ENCODE measurements around the gene FAM168B.
"Not testable (repeated sequence)": the region's sequence is repeated elsewhere in the genome, so short reads cannot be mapped to it uniquely, and the experiment has no call there.

The FAM168B gene

GRCh38 chr2:131094463-131095281 lies 1.4 kb upstream of the FAM168B start:
- DNase-seq, result no peak

GRCh38 chr2:131093696-131094462 lies 619 bp upstream of the FAM168B start:
- DNase-seq, result peak; percentile 12

DNA sequence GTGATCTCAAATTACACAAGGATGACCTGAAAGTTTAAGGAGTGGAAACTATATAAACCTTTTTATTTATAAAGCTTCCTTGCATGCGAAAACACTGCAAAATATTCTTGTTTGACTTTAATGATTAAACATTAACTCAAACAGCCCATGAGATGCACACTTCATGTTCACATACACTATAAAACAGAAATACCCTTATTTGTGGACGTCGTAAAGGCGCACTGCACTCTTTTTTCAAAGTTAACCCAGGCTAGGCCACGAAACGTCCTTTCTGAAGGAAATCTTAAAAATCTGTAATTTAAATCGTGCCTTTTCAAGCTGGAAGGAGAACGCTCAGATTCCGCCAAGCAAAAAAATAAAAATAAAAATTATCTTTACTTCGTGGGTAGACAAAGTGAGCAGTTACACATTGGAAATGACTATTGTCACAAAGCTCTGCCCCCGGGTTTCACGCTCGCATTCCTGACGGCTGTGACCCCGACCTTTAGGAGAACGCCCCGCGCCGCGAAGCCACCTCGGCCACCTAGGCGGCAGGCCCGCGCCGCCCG lies 728 bp downstream of the FAM168B start:
- DNase-seq, result peak; percentile 43

DNA sequence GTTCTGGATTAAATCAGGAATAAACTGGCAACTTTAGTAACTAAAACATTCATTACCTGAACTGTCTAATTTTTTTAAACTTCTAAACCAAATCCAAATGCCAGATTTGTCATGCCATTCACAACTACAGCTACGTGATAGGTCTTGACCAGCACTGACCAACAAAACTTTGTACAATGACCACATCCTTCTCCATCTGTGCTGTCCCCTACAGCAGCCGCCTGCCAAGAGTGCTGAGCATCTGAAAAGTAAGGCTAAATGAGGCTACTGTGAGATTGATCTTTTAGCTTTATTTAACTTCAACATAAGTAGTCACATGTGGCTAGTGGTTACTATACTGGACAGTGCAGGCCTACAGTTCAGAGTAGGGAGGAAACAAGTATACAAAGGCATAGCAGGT lies 7.6 kb downstream of the FAM168B start:
- no peak for DNase-seq

DNA sequence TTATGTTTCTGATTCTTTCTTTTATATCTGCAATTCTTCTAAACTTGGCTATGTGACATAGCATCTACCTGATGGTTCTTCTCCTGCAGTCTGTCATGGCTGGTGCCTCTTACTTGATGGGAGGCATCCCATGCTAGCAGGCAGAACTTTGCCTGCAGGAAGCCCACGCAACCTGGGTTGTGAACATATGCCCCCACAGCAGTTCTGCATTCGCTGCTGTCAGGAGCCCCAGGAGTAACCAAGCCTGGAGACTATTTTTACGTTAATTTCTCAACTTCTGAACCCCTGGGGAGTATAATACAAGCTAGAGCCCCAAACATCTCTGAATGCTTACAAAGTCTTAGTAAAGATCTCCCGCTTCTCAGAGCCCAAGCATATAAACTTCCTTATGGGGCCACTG lies 12.1 kb downstream of the FAM168B start:
- no peak for DNase-seq

DNA sequence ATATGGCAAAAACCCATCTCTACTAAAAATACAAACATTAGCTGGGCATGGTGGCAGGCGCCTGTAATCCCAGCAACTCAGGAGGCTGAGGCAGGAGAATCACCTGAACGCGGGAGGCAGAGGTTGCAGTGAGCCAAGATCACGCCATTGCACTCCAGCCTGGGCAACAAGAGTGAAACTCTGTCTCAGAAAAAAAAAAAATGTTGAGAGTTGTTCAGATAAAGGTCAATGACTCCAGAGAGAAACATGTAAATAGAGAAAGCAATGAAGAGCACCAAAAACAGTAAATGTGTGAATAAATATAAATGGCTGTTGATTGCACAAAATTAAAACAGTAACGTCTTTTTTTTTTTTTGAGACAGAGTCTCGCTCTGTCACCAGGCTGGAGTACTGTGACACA lies 13.3 kb downstream of the FAM168B start:
- DNase-seq, result not testable (repeated sequence)

DNA sequence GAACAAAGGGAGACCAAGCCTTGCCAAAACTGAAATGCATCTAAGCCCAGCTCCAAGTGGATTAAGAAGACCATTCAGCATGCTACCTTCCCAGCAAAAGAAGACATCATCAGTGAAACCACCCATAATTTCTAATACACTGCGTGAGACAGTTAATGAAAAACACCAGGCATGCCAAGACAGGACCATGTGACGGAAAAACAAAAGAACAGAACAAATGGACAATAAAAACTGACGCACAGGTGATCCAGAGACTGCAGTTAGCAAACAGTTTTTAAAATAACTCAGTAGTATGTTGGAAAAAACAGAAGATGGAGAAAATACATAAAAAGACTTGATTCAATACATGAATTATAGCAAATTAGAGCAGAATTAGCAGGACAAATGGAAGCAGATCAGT lies 15.3 kb downstream of the FAM168B start:
- no peak for DNase-seq

DNA sequence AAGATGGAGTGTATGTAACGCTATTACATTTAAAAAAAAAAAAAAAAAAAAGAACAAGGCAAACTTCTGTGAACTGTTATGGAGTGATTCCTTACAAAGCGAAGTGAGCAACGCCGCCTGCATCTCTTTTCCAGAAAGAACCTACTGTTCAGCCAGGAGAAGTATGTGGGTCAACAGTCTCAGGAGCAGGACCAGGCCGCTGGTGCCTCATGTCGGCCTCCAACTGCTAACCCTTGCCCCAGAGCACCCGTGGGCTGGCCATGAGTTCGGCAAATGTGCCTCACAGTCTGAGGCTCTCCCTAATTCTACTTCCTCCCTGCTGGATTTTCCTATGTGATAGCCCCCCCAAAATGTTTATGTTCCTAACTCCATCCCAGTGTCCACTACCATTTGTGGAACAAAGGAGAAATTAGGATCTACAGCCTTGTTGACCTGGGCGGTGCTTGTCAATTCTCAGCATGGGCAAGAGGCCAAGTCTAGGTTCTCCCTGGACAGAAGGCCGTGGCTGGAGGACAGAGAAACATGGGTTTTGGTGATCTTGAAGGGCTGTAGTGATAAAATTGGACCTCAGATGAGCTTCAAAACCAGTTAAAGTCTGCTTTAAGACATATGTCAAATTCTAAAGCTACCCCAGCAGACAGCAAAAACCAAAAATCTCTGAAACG lies 15.9 kb downstream of the FAM168B start:
- no peak for DNase-seq

DNA sequence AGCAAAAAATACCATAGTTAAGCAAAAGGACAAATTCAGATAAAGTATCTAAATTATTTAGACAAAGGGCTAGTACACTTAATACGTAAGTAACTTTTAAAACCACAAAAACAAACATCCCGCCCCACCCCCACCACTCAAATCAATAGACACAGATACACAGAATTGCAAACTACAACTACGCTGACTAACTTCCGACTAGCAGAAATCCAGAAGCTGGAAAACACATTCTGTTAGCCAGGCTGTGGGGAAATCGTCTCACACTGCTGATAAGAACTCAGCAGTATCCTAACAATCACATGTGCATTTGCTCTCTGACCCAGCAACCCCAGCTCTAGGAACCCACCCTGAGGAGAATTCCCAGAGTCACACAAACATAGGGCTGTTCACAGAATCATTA lies 16.6 kb downstream of the FAM168B start:
- no peak for DNase-seq

DNA sequence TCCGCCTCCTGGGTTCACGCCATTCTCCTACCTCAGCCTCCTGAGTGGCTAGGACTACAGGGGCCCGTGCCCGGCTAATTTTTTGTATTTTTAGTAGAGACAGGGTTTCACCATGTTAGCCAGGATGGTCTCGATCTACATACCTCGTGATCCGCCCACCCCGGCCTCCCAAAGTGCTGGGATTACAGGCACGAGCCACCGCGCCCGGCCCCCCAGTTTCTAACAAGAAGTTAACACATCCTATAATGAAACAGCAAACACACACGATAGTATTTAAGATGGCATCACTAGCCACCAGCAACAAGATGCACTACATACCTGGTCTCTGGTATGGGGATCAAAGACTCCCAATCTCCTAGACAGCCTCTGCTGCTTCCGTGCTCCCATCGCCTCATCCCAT lies 17.7 kb downstream of the FAM168B start:
- DNase-seq, result not testable (repeated sequence)

GRCh38 chr2:131068172-131068571 lies 25.1 kb downstream of the FAM168B start:
- DNase-seq, result not testable (repeated sequence)

- no peak for DNase-seq
Measured at GRCh38 chr2:131067465-131068125, 25.7 kb downstream of the FAM168B start.

DNA sequence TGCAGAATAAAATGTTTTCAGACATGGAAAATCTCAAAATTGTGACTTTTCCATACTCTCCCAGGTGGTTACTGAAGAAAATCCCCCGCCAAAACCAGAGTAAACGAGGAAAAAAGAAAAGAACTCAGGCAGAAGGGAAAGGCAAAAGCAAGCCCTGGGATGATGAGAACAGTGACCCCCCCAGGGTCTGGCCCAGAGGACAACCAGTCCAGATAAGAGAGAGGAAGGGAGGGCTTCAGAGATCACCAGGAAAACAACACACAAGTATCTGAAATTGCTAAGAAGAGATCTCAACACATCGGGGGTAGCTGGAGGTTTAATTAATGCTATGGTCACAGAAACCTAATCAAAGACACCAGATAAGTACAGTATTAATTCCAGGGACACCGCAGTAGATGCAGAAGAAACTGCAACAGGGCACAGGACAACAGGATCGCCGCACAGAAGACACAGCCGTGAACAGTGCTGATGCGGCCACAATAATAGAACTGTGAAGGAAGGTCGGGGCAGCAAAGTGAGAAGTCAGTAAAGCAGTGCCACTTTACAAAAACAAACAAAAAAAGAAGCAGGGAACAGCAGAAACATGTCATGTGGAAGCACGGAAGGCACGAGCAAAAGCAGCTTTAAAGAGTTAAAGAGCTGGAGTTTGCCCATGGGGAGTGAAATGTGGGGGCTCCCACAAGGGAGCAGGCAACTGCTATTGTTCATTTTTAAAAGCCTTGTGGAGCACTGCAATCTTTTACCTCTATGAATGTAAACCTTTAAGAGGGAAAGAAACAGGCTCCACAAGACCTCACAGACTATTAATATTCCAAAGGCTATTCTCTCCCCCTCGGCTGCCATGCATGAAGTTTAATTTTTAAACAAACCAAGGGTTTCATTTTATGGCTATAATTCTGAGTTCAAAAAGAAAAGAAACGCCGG lies 28.4 kb downstream of the FAM168B start:
- no peak for DNase-seq

DNA sequence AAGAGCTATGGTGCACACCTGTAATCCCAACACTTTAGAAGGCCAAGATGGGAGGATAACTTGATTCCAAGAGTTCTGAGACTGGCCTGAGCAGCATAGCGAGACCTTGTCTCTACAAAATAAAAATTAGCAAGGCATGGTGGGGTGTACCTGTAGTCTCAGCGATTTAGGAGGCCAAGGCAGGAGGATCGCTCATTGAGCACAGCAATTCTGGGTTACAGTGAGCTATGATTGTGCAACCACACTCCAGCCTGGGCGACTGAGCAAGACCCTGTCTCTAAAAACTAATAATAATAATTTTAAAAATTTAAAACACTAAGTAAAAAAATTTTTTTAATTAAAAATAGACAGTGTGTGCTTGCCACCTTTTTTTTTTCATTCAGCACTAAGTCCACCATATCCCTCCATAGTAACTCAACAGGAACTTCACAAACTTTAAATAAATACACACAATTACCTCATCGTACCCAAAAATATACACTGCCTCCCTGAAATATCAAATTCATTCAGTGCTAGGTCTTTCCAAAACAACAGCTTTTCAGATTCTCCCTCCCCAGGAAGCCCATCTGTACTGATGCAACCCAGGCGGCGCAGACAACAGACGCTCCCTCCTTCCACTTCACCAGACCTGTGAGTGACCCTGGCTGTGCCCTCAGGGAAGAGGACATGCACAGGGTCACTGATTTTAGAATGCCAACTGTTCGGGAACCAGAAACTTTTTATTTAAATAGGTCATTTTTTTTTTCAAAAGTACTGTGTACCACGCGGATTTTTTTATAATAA lies 29.6 kb downstream of the FAM168B start:
- no peak for DNase-seq

- no peak for DNase-seq
Measured at GRCh38 chr2:131058920-131059319, 34.3 kb downstream of the FAM168B start.

DNA sequence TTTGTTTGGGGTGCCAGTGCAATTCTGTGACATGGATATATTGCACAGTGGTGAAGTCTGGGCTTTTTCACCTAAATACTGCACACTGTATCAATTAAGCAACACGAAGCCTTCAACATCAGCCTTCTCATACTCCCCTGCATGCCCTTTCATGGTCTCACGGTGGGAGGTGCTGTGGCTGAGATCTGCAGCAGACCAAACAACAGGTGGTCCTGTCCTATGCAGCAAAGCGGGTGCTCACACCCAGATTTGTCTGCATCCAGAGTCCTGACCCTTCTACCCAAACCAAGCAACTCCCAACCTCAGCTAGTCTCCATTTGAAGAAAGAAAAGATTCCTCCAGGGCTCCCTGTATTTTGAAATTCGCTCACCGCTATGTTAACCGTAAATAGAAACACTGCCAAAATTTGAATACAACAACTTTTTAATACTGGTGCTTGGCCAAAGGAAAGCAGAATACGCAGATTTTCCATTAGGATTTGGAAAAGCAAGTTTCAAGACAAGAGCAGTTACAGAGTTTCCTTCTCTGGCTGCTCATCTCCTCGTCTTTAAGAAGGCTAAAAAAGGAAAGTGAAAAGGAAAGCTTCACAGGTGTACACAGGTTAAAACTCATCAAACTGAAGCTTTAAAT lies 34.9 kb downstream of the FAM168B start:
- no peak for DNase-seq

DNA sequence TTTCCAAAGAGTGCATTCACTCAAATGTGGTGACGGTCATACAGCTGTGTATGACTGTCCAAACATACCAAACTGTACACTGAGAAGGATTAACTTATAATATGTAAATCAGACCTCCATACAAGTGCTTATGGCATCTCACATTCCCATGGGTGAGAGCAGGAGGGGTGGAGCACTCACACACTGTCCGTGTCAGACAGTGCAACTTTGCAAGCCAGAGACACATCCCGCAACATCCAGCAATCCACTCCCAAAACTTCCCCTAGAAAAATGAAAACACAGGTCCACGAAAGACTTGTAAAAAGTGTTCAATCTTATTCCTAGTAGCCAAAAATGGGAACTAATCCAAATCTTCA lies 36.4 kb downstream of the FAM168B start:
- DNase-seq, result no peak

GRCh38 chr2:131056204-131056931 lies 36.9 kb downstream of the FAM168B start:
- DNase-seq, result no peak

DNA sequence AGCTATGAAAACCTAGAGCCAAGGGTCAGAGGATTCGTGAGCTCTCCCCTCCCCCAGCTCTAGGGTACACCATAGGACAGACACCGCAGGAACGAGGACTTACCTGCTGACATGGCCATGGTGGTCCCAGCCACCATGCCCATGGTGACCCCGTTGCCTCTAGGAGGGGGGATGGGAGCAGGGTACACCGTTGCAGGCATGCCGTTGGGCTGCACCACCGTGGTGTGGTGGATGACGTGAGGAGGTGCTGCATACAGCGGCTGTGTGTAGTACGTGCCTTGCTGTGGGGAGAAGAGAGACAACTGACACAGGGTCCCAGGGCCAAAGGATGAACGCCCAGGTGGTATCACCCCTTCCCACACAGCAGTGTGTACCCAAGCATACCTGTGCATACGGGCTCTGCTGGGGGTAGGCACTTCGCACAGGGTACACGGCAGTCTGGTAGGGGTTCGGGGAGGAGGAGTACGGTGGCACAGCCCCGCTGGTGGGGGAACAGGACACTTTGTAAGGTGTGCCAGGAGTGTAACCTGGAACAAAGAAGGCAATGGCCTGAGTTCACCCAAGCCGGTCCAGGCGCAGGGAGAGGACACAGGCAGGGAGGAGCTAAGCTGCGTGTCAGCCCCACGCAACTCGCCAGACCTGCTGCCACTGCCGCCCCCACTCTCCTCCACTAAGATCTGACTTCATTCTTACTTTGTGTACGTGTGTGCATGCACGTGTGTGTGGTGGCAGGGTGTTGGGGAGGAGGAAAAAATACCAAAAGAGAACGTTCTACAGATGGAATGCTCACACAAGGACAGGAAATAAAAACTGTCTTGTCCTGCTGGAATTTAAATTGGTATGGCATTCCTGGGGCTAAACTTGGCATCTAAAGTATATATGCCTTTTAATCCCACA lies 37.8 kb downstream of the FAM168B start:
- no peak for DNase-seq
